Trophoblast cell (in vitro differentiated cells and primary cell): ENCODE data around the gene PRKAA1.

Experiments used
- DNase-seq, 2 donors: peaks; one replicate each; pipeline ENCODE4 v3.0.0-alpha.2; 2016
- H2AFZ ChIP-seq: 2 replicates; pipeline ENCODE4 v1.6.1; 2013; ENCODE audit warnings: low read length, moderate library complexity, mild to moderate bottlenecking; ENCODE audit not compliant: insufficient read depth, poor library complexity
- H2AK5ac ChIP-seq: 2 replicates; pipeline ENCODE4 v1.6.1; 2013; ENCODE audit warnings: mild to moderate bottlenecking, low read length
- H2BK120ac ChIP-seq: 2 replicates; pipeline ENCODE4 v1.6.1; 2013; ENCODE audit warnings: low read length, mild to moderate bottlenecking, moderate library complexity; ENCODE audit not compliant: insufficient read depth, poor library complexity
- H2BK12ac ChIP-seq: 2 replicates; pipeline ENCODE4 v1.6.1; 2013; ENCODE audit warnings: mild to moderate bottlenecking, low read length, moderate library complexity
- H2BK5ac ChIP-seq: 2 replicates; pipeline ENCODE4 v1.6.1; 2013; ENCODE audit warnings: low read length, low read depth, moderate library complexity, mild to moderate bottlenecking; ENCODE audit not compliant: poor library complexity
- H3K14ac ChIP-seq: 2 replicates; pipeline ENCODE4 v1.6.1; 2013; ENCODE audit warnings: mild to moderate bottlenecking, low read length
- H3K18ac ChIP-seq: 2 replicates; pipeline ENCODE4 v1.6.1; 2013; ENCODE audit warnings: mild to moderate bottlenecking, low read length
- H3K23ac ChIP-seq: 2 replicates; pipeline ENCODE4 v1.6.1; 2013; ENCODE audit warnings: low read length
- H3K27ac ChIP-seq: 2 replicates; pipeline ENCODE4 v1.5.1; 2013; ENCODE audit warnings: low read depth, mild to moderate bottlenecking, inconsistent platforms, low read length, moderate library complexity
- H3K27me3 ChIP-seq: 2 replicates; pipeline ENCODE4 v1.6.1; 2013; ENCODE audit warnings: inconsistent platforms, mild to moderate bottlenecking, low read length, moderate library complexity; ENCODE audit not compliant: insufficient read depth
- H3K36me3 ChIP-seq, 2 experiments: 1 replicate in 1 of 2; 2 replicates in 1 of 2; pipeline ENCODE4 v1.6.1; 2013; ENCODE audit warnings: low read length in 2 of 2, mild to moderate bottlenecking in 2 of 2, moderate library complexity in 1 of 2; ENCODE audit not compliant: insufficient read depth in 2 of 2, control insufficient read depth in 1 of 2
- H3K4ac ChIP-seq: 2 replicates; pipeline ENCODE4 v1.6.1; 2013; ENCODE audit warnings: low read depth, mild to moderate bottlenecking, low read length, moderate library complexity
- H3K4me1 ChIP-seq, 2 experiments: 1 replicate in 1 of 2; 2 replicates in 1 of 2; pipeline ENCODE4 v1.6.1; 2013; ENCODE audit warnings: low read length in 2 of 2, mild to moderate bottlenecking in 2 of 2, moderate library complexity in 1 of 2; ENCODE audit not compliant: insufficient read depth in 2 of 2, control insufficient read depth in 1 of 2
- H3K4me2 ChIP-seq: 2 replicates; pipeline ENCODE4 v1.6.1; 2013; ENCODE audit warnings: inconsistent platforms, mild to moderate bottlenecking, low read length, moderate library complexity
- H3K4me3 ChIP-seq: 2 replicates; pipeline ENCODE4 v1.5.1; 2013; ENCODE audit warnings: mild to moderate bottlenecking, low read depth, low read length, inconsistent platforms
- H3K79me1 ChIP-seq: one replicate; pipeline ENCODE4 v1.6.1; 2013; ENCODE audit warnings: low read length
- H3K79me2 ChIP-seq: 2 replicates; pipeline ENCODE4 v1.6.1; 2013; ENCODE audit warnings: low read length, mild to moderate bottlenecking; ENCODE audit not compliant: control insufficient read depth, insufficient read depth, poor library complexity
- H3K9ac ChIP-seq: 2 replicates; pipeline ENCODE4 v1.6.1; 2013; ENCODE audit warnings: mild to moderate bottlenecking, low read length
- H3K9me3 ChIP-seq: 2 replicates; pipeline ENCODE4 v1.6.1; 2013; ENCODE audit warnings: low read depth, mild to moderate bottlenecking, control low read depth, inconsistent platforms, low read length; ENCODE audit not compliant: insufficient read depth
- H4K12ac ChIP-seq: 2 replicates; pipeline ENCODE4 v1.6.1; 2013; ENCODE audit warnings: low read depth, mild to moderate bottlenecking, low read length, moderate library complexity
- H4K8ac ChIP-seq: 2 replicates; pipeline ENCODE4 v1.6.1; 2013; ENCODE audit warnings: low read depth, mild to moderate bottlenecking, low read length, moderate library complexity
- H4K91ac ChIP-seq: one replicate; pipeline ENCODE4 v1.6.1; 2013; ENCODE audit warnings: low read depth, mild to moderate bottlenecking, low read length, moderate library complexity
- WGBS: extraction: QIAGEN DNeasy Blood & Tissue Kit; methylation state at CpG from one replicate; pipeline ENCODE4 v1.1.7; 2013; ENCODE audit warnings: missing lambda C conversion rate; ENCODE audit not compliant: insufficient read length, insufficient coverage; ENCODE audit errors: extremely low coverage; 5-methylcytosine and 5-hydroxymethylcytosine counted together

PRKAA1 gene

DNA sequence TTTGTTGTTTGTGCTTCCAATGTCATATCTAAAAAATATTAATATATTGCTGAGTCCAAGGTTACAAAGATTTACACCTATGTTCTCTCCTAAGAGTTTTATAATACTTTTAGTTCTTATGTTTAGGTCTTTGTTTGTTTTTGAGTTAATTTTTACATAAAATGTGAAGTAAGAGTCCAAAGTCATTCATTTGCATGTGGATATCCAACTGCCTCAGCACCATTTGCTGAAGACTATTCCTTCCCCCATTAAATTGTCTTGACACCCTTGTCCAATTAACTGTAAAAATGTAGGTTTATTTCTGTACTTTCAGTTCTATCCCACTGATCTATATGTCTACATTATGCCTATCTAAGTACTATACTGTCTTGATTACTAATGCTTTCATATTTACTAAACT lies 78.1 kb downstream of the PRKAA1 start:
- no peak overlapping the region for H3K14ac ChIP-seq
- no peak overlapping the region for H4K8ac ChIP-seq
- H2AK5ac ChIP-seq, result no peak overlapping the region
- H3K4me1 ChIP-seq, result no peaks in the 10 kb centered on the region
- peaks cover 5% of the 10 kb centered on the region in 2 experiments for H3K36me3 ChIP-seq
- H2BK120ac ChIP-seq, result no peak overlapping the region
- H2BK12ac ChIP-seq, result no peak overlapping the region
- H3K9ac ChIP-seq, result no peak overlapping the region
- H2BK5ac ChIP-seq, result no peak overlapping the region
- H3K27ac ChIP-seq, result no peak overlapping the region
- no peak overlapping the region for H3K4me2 ChIP-seq
- H3K18ac ChIP-seq, result no peak overlapping the region
- H2AFZ ChIP-seq, result no peak overlapping the region
- no peak overlapping the region for H3K4ac ChIP-seq
- no peaks in the 10 kb centered on the region for H3K27me3 ChIP-seq
- peaks cover 3% of the 10 kb centered on the region for H3K9me3 ChIP-seq
- H3K79me2 ChIP-seq, result no peaks in the 10 kb centered on the region
- H3K4me3 ChIP-seq, result no peak overlapping the region
- no peak overlapping the region for H4K91ac ChIP-seq
- H4K12ac ChIP-seq, result no peak overlapping the region
- no peak for DNase-seq
- H3K79me1 ChIP-seq, result no peaks in the 10 kb centered on the region
- no peak overlapping the region for H3K23ac ChIP-seq

DNA sequence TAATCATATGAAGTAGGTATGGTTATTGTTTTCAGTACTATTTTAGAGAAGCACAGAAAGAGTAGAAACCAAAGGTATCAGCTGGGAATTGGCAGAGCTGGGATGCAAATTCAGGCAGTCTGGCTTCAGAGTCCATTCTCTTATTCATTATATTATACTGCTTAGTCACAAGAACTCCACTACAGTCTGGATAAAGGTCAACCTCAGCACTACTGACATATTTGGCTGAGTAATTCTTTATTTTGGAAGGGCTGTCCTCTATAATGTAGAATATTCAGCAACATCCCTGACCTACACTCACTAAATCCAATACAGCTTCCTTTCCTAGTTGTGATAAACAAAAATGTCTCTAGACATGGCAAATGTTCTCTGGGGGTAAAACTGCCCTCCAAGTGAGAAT lies 80.9 kb downstream of the PRKAA1 start:
- H4K8ac ChIP-seq, result no peak overlapping the region
- H4K12ac ChIP-seq, result no peak overlapping the region
- no peak overlapping the region for H3K27ac ChIP-seq
- H3K4ac ChIP-seq, result no peak overlapping the region
- no peak overlapping the region for H3K9ac ChIP-seq
- DNase-seq, result no peak
- peaks cover under 1 to 2% of the 10 kb centered on the region in 2 experiments for H3K36me3 ChIP-seq
- no peak overlapping the region for H3K4me2 ChIP-seq
- H3K79me1 ChIP-seq, result no peaks in the 10 kb centered on the region
- H3K27me3 ChIP-seq, result no peaks in the 10 kb centered on the region
- H3K4me1 ChIP-seq, result no peaks in the 10 kb centered on the region
- H4K91ac ChIP-seq, result no peak overlapping the region
- H2BK5ac ChIP-seq, result no peak overlapping the region
- no peak overlapping the region for H3K14ac ChIP-seq
- H3K23ac ChIP-seq, result no peak overlapping the region
- peaks cover under 1% of the 10 kb centered on the region for H3K9me3 ChIP-seq
- H3K4me3 ChIP-seq, result no peak overlapping the region
- no peak overlapping the region for H2AFZ ChIP-seq
- no peak overlapping the region for H2BK12ac ChIP-seq
- no peak overlapping the region for H3K18ac ChIP-seq
- H2BK120ac ChIP-seq, result no peak overlapping the region
- H2AK5ac ChIP-seq, result no peak overlapping the region
- H3K79me2 ChIP-seq, result no peaks in the 10 kb centered on the region

DNA sequence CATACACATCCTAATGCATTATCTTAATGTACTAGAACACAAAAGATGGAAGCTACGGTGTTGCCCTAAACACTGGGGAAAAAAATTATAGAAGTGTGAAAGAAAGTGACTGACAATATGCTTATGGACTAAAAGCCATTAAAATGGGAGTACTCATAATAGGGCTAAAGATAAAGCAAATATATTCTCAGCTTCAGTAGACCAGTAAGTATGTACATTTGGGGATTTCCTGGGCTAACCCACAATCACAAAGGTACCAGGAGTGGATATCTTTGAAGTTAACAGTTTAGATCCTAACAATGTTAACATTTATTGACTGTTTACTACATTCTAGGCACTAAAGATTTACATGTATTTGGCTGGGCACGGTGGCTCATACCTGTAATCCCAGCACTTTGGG lies 81.6 kb downstream of the PRKAA1 start:
- H3K4ac ChIP-seq, result no peak overlapping the region
- no peak overlapping the region for H2BK5ac ChIP-seq
- no CpG with 5 or more reads among the region's 2 CpGs for WGBS
- H3K36me3 ChIP-seq, result no peaks in the 10 kb centered on the region
- no peaks in the 10 kb centered on the region for H3K27me3 ChIP-seq
- no peak overlapping the region for H3K27ac ChIP-seq
- no peak overlapping the region for H3K9ac ChIP-seq
- H3K14ac ChIP-seq, result no peak overlapping the region
- H4K12ac ChIP-seq, result no peak overlapping the region
- H3K79me2 ChIP-seq, result no peaks in the 10 kb centered on the region
- H3K9me3 ChIP-seq, result no peaks in the 10 kb centered on the region
- no peak for DNase-seq
- no peak overlapping the region for H3K18ac ChIP-seq
- no peaks in the 10 kb centered on the region for H3K4me1 ChIP-seq
- H2BK12ac ChIP-seq, result no peak overlapping the region
- no peak overlapping the region for H4K8ac ChIP-seq
- H3K23ac ChIP-seq, result no peak overlapping the region
- no peak overlapping the region for H3K4me3 ChIP-seq
- H4K91ac ChIP-seq, result no peak overlapping the region
- no peak overlapping the region for H2AFZ ChIP-seq
- no peak overlapping the region for H2BK120ac ChIP-seq
- H2AK5ac ChIP-seq, result no peak overlapping the region
- H3K79me1 ChIP-seq, result no peaks in the 10 kb centered on the region
- H3K4me2 ChIP-seq, result no peak overlapping the region

DNA sequence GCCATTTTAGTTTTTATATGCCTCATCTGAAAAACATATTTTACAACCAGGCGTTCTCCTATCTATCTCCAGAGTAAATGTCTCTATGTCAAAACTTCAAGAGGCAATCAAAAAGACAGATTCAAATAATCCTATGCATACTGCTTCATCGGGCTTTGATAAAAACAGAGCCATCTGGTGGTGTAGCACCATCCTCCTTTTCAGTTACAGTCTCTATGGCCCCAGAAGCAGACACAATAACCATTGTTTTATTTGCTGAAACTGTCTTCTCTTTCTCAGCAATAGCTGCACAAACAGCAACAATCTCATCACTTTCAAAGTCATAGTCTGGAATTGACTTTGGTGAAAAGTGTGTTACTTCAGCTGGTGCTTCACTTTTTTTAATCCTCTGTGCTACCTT lies 82.2 kb downstream of the PRKAA1 start:
- H4K8ac ChIP-seq, result no peak overlapping the region
- H3K14ac ChIP-seq, result no peak overlapping the region
- no peak overlapping the region for H2BK5ac ChIP-seq
- no peak overlapping the region for H3K27ac ChIP-seq
- no peak overlapping the region for H3K9ac ChIP-seq
- no peak overlapping the region for H2AFZ ChIP-seq
- no peaks in the 10 kb centered on the region for H3K27me3 ChIP-seq
- WGBS, result no CpG with 5 or more reads among the region's 2 CpGs
- H3K4me3 ChIP-seq, result no peak overlapping the region
- H4K12ac ChIP-seq, result no peak overlapping the region
- H2BK12ac ChIP-seq, result no peak overlapping the region
- no peaks in the 10 kb centered on the region for H3K4me1 ChIP-seq
- no peaks in the 10 kb centered on the region for H3K9me3 ChIP-seq
- no peaks in the 10 kb centered on the region for H3K79me2 ChIP-seq
- H3K36me3 ChIP-seq, result no peaks in the 10 kb centered on the region
- H3K4ac ChIP-seq, result no peak overlapping the region
- H3K4me2 ChIP-seq, result no peak overlapping the region
- H2BK120ac ChIP-seq, result no peak overlapping the region
- no peaks in the 10 kb centered on the region for H3K79me1 ChIP-seq
- no peak overlapping the region for H3K18ac ChIP-seq
- no peak overlapping the region for H2AK5ac ChIP-seq
- no peak for DNase-seq
- H3K23ac ChIP-seq, result no peak overlapping the region
- H4K91ac ChIP-seq, result no peak overlapping the region

DNA sequence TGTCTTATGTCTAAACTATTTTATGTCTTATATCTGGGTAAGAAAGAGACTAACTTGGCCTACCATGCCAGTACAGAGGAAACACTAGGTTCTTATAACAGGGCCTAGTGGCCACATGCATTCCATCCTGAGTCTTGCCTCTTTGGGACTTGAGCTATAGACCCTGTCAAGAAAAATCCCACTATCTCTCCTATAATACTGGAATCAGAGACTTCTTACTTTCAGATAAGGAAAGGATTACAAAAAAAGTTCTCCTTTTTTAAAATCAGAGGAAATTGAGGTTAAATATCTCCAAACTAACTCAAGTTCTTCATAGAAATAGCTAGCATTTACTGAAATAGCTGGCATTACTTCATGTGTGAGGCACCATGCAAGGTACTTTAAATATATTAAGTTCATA lies 84.2 kb downstream of the PRKAA1 start:
- no peak overlapping the region for H2BK5ac ChIP-seq
- H3K27me3 ChIP-seq, result no peaks in the 10 kb centered on the region
- no peaks in the 10 kb centered on the region for H3K36me3 ChIP-seq
- H3K79me2 ChIP-seq, result no peaks in the 10 kb centered on the region
- no peak overlapping the region for H4K12ac ChIP-seq
- H2AFZ ChIP-seq, result no peak overlapping the region
- DNase-seq, result no peak
- H3K23ac ChIP-seq, result no peak overlapping the region
- no peak overlapping the region for H2AK5ac ChIP-seq
- no peak overlapping the region for H3K18ac ChIP-seq
- H4K8ac ChIP-seq, result no peak overlapping the region
- H3K27ac ChIP-seq, result no peak overlapping the region
- no peak overlapping the region for H2BK12ac ChIP-seq
- H3K9me3 ChIP-seq, result no peaks in the 10 kb centered on the region
- no peak overlapping the region for H2BK120ac ChIP-seq
- H3K4me2 ChIP-seq, result no peak overlapping the region
- no peak overlapping the region for H3K14ac ChIP-seq
- H4K91ac ChIP-seq, result no peak overlapping the region
- no peaks in the 10 kb centered on the region for H3K4me1 ChIP-seq
- no peaks in the 10 kb centered on the region for H3K79me1 ChIP-seq
- H3K4ac ChIP-seq, result no peak overlapping the region
- no peak overlapping the region for H3K4me3 ChIP-seq
- H3K9ac ChIP-seq, result no peak overlapping the region
